Central memory CD8-positive, alpha-beta T cell (primary cell): ENCODE results near the gene C11orf24.

Experiments
- ATAC-seq: fragments of 150-1000 bp; cut with Tn5 transposase; replicated peaks from 2 replicates; pipeline ENCODE4 v1.10.0; 2022; ENCODE audit warnings: mild to moderate bottlenecking, moderate FRiP score, moderate number of reproducible peaks; ENCODE audit not compliant: poor library complexity, severe bottlenecking; ENCODE audit errors: extremely low read depth
- DNase-seq, 2 donors: peaks; one replicate each; pipeline ENCODE4 v3.0.0; 2021; ENCODE audit warnings: low spot score in 2 of 2
- H3K27ac Mint-ChIP-seq: one replicate; pipeline ENCODE4 v1.8.0; 2022; ENCODE audit warnings: low read depth, mild to moderate bottlenecking, moderate library complexity, mixed read lengths
- H3K27me3 Mint-ChIP-seq: one replicate; pipeline ENCODE4 v1.8.0; 2022; ENCODE audit warnings: mixed read lengths
- H3K36me3 Mint-ChIP-seq: one replicate; pipeline ENCODE4 v1.8.0; 2022; ENCODE audit warnings: mild to moderate bottlenecking, moderate library complexity, mixed read lengths; ENCODE audit not compliant: insufficient read depth
- H3K4me1 Mint-ChIP-seq: one replicate; pipeline ENCODE4 v1.8.0; 2022; ENCODE audit warnings: mixed read lengths
- H3K4me3 Mint-ChIP-seq: one replicate; pipeline ENCODE4 v1.8.0; 2022; ENCODE audit warnings: mild to moderate bottlenecking, moderate library complexity, mixed read lengths
- H3K9me3 Mint-ChIP-seq: one replicate; pipeline ENCODE4 v1.8.0; 2022; ENCODE audit warnings: mixed read lengths

C11orf24 gene

GRCh38 chr11:68214173-68215086 lies 57.3 kb downstream of the C11orf24 start:
- ATAC-seq = peak; percentile 12
- H3K27ac Mint-ChIP-seq = peak overlapping the region; percentile 86
- H3K4me1 Mint-ChIP-seq = peaks cover 41% of the 10 kb centered on the region

GRCh38 chr11:68213555-68214172 lies 58.1 kb downstream of the C11orf24 start:
- peaks cover 31% of the 10 kb centered on the region for H3K36me3 Mint-ChIP-seq

More at GRCh38 chr11:68214173-68215086, 57.3 kb downstream of the C11orf24 start:
- H3K9me3 Mint-ChIP-seq = no peaks in the 10 kb centered on the region
- peak overlapping the region; percentile 85 for H3K4me3 Mint-ChIP-seq
- peak in 1 of 2 donors; percentile 13 for DNase-seq
- peaks cover 31% of the 10 kb centered on the region for H3K36me3 Mint-ChIP-seq
- peaks cover 13% of the 10 kb centered on the region for H3K27me3 Mint-ChIP-seq

GRCh38 chr11:68213135-68213515 lies 58.6 kb downstream of the C11orf24 start, which contains the start of gene KMT5B:
TSS of gene KMT5B (minus strand) at chr11:68213296. CDS start at chr11:68190076, 23,220 bp downstream.
- Mint-ChIP-seq H3K4me1 (peaks cover 52% of the 10 kb centered on the region), H3K27me3 (peaks cover 13% of the 10 kb centered on the region), H3K27ac (peak within 1 kb of the TSS; percentile 86), H3K4me3 (peak within 1 kb of the TSS; percentile 85), H3K9me3 (no peaks in the 10 kb centered on the region), H3K36me3 (peaks cover 31% of the 10 kb centered on the region)
- DNase-seq = no peak
- no peak for ATAC-seq

More at GRCh38 chr11:68213555-68214172, 58.1 kb downstream of the C11orf24 start:
- Mint-ChIP-seq H3K27me3 (peaks cover 13% of the 10 kb centered on the region), H3K9me3 (no peaks in the 10 kb centered on the region), H3K4me3 (peak overlapping the region; percentile 85), H3K4me1 (peaks cover 47% of the 10 kb centered on the region), H3K27ac (peak overlapping the region; percentile 86)
- ATAC-seq = peak; percentile 44
- peak; percentile 82 to 85 for DNase-seq

GRCh38 chr11:68212421-68213134 lies 59.2 kb downstream of the C11orf24 start:
- Mint-ChIP-seq H3K4me1 (peaks cover 53% of the 10 kb centered on the region), H3K27me3 (peaks cover 13% of the 10 kb centered on the region), H3K36me3 (peaks cover 31% of the 10 kb centered on the region), H3K4me3 (peak overlapping the region; percentile 85), H3K9me3 (no peaks in the 10 kb centered on the region), H3K27ac (peak overlapping the region; percentile 86)
- DNase-seq (peak; percentile 37 to 42), ATAC-seq (peak; percentile 50)

- Mint-ChIP-seq H3K4me1 (peaks cover 61% of the 10 kb centered on the region), H3K27ac (peak overlapping the region; percentile 86), H3K27me3 (peaks cover 13% of the 10 kb centered on the region), H3K36me3 (peaks cover 32% of the 10 kb centered on the region), H3K9me3 (no peaks in the 10 kb centered on the region), H3K4me3 (peak overlapping the region; percentile 85)
- DNase-seq (no peak), ATAC-seq (no peak)
These were observed 60.2 kb downstream of the C11orf24 start for GRCh38 chr11:68211546-68211945.
